ENCODE data around the gene COL18A1.

The COL18A1 gene

GRCh38 chr21:45456584-45457160 is 51.7 kb downstream of the COL18A1 start:
- ChIA-PET CTCF (interaction anchor here (1.5 kb wide), 1 partner anchor 21 kb away, joined by 4 read pairs; no protein-coding TSS in a partner anchor), POLR2A (no interaction called here)
- Histone ChIP-seq H3K27me3 (replicated peaks in 2 of 5; ENCODE audit: control insufficient read depth in 4 of 5, insufficient read depth in 5 of 5, low read length in 4 of 5) (peaks cover 0 to 5% (median 0%) of the 10 kb centered on the region in 5 experiments), H3K9me3 (ENCODE audit: control extremely low read depth in 1 of 5, control insufficient read depth in 4 of 5, insufficient read depth in 2 of 5, low read depth in 1 of 5, low read length in 4 of 5) (peaks cover 0 to 7% (median 5%) of the 10 kb centered on the region in 5 experiments), H3K4me1 (ENCODE audit: control extremely low read depth in 1 of 4, control insufficient read depth in 4 of 4, insufficient read depth in 4 of 4, low read length in 3 of 4) (peaks cover 0 to 8% (median 3%) of the 10 kb centered on the region in 4 experiments), H3K36me3 (ENCODE audit: control insufficient read depth in 4 of 4, insufficient read depth in 4 of 4, low read length in 3 of 4) (no peaks in the 10 kb centered on the region), H3K27ac (ENCODE audit: insufficient read depth in 1 of 2, low read depth in 1 of 2, low read length in 2 of 2, poor library complexity in 1 of 2, severe bottlenecking in 2 of 2) (no peak overlapping the region), H3K4me3 (ENCODE audit: control insufficient read depth in 1 of 7, extremely low read depth in 1 of 7, insufficient read depth in 4 of 7, low read depth in 2 of 7, low read length in 6 of 7) (no peak overlapping the region)
- no peak for DNase-seq
- WGBS (ENCODE audit: insufficient coverage): 93% methylated on average over 36 of the region's 38 CpGs

- WGBS (ENCODE audit: insufficient coverage): 95% methylated on average over 21 of the region's 25 CpGs
These were observed 52.3 kb downstream of the COL18A1 start for GRCh38 chr21:45457161-45457831.

GRCh38 chr21:45457832-45458172 is 52.8 kb downstream of the COL18A1 start:
- ChIA-PET CTCF (interaction anchor here (0.6 to 1.5 kb wide), 3 partner anchors 19 to 321 kb away, joined by 3 to 4 read pairs (median 3); no protein-coding TSS in a partner anchor), POLR2A (no interaction called here)
- Histone ChIP-seq H3K27ac (ENCODE audit: insufficient read depth in 1 of 2, low read depth in 1 of 2, low read length in 2 of 2, poor library complexity in 1 of 2, severe bottlenecking in 2 of 2) (no peak overlapping the region), H3K9me3 (ENCODE audit: control extremely low read depth in 1 of 5, control insufficient read depth in 4 of 5, insufficient read depth in 2 of 5, low read depth in 1 of 5, low read length in 4 of 5) (peaks cover under 1 to 18% (median 8%) of the 10 kb centered on the region in 5 experiments), H3K36me3 (ENCODE audit: control insufficient read depth in 4 of 4, insufficient read depth in 4 of 4, low read length in 3 of 4) (no peaks in the 10 kb centered on the region), H3K4me3 (ENCODE audit: control insufficient read depth in 1 of 7, extremely low read depth in 1 of 7, insufficient read depth in 4 of 7, low read depth in 2 of 7, low read length in 6 of 7) (no peak overlapping the region), H3K4me1 (ENCODE audit: control extremely low read depth in 1 of 4, control insufficient read depth in 4 of 4, insufficient read depth in 4 of 4, low read length in 3 of 4) (peaks cover 0 to 8% (median 3%) of the 10 kb centered on the region in 4 experiments), H3K27me3 (replicated peaks in 2 of 5; ENCODE audit: control insufficient read depth in 4 of 5, insufficient read depth in 5 of 5, low read length in 4 of 5) (peaks cover 0 to 5% (median 0%) of the 10 kb centered on the region in 5 experiments)
- 85% methylated on average over 6 of the region's 9 CpGs for WGBS (ENCODE audit: insufficient coverage)
- no peak for DNase-seq

More at GRCh38 chr21:45457161-45457831, 52.3 kb downstream of the COL18A1 start:
- peaks cover 0 to 5% (median 0%) of the 10 kb centered on the region in 5 experiments for H3K27me3 ChIP-seq (replicated peaks in 2 of 5; ENCODE audit: control insufficient read depth in 4 of 5, insufficient read depth in 5 of 5, low read length in 4 of 5)
- H3K36me3 ChIP-seq (ENCODE audit: control insufficient read depth in 4 of 4, insufficient read depth in 4 of 4, low read length in 3 of 4): no peaks in the 10 kb centered on the region
- no peak for DNase-seq
- H3K27ac ChIP-seq (ENCODE audit: insufficient read depth in 1 of 2, low read depth in 1 of 2, low read length in 2 of 2, poor library complexity in 1 of 2, severe bottlenecking in 2 of 2): no peak overlapping the region
- H3K4me3 ChIP-seq (ENCODE audit: control insufficient read depth in 1 of 7, extremely low read depth in 1 of 7, insufficient read depth in 4 of 7, low read depth in 2 of 7, low read length in 6 of 7): no peak overlapping the region
- peaks cover 0 to 8% (median 3%) of the 10 kb centered on the region in 4 experiments for H3K4me1 ChIP-seq (ENCODE audit: control extremely low read depth in 1 of 4, control insufficient read depth in 4 of 4, insufficient read depth in 4 of 4, low read length in 3 of 4)
- POLR2A ChIA-PET: no interaction called here
- H3K9me3 ChIP-seq (ENCODE audit: control extremely low read depth in 1 of 5, control insufficient read depth in 4 of 5, insufficient read depth in 2 of 5, low read depth in 1 of 5, low read length in 4 of 5): peaks cover 0 to 13% (median 6%) of the 10 kb centered on the region in 5 experiments
- CTCF ChIA-PET: interaction anchor here (0.6 to 1.5 kb wide), 3 partner anchors 20 to 320 kb away, joined by 3 to 4 read pairs (median 3); no protein-coding TSS in a partner anchor

- peaks cover 2 to 24% (median 10%) of the 10 kb centered on the region in 5 experiments for H3K9me3 ChIP-seq (ENCODE audit: control extremely low read depth in 1 of 5, control insufficient read depth in 4 of 5, insufficient read depth in 2 of 5, low read depth in 1 of 5, low read length in 4 of 5)
- peaks cover 0 to 8% (median 3%) of the 10 kb centered on the region in 4 experiments for H3K4me1 ChIP-seq (ENCODE audit: control extremely low read depth in 1 of 4, control insufficient read depth in 4 of 4, insufficient read depth in 4 of 4, low read length in 3 of 4)
- peaks cover 0 to 9% (median 0%) of the 10 kb centered on the region in 5 experiments for H3K27me3 ChIP-seq (replicated peaks in 2 of 5; ENCODE audit: control insufficient read depth in 4 of 5, insufficient read depth in 5 of 5, low read length in 4 of 5)
- DNase-seq: no peak
- 92% methylated on average over 23 of the region's 30 CpGs for WGBS (ENCODE audit: insufficient coverage)
- H3K27ac ChIP-seq (ENCODE audit: insufficient read depth in 1 of 2, low read depth in 1 of 2, low read length in 2 of 2, poor library complexity in 1 of 2, severe bottlenecking in 2 of 2): no peak overlapping the region
- POLR2A ChIA-PET: no interaction called here
- no peak overlapping the region for H3K4me3 ChIP-seq (ENCODE audit: control insufficient read depth in 1 of 7, extremely low read depth in 1 of 7, insufficient read depth in 4 of 7, low read depth in 2 of 7, low read length in 6 of 7)
- H3K36me3 ChIP-seq (ENCODE audit: control insufficient read depth in 4 of 4, insufficient read depth in 4 of 4, low read length in 3 of 4): no peaks in the 10 kb centered on the region
- CTCF ChIA-PET: interaction anchor here (0.6 to 1.5 kb wide), 3 partner anchors 19 to 322 kb away, joined by 3 to 4 read pairs (median 3); no protein-coding TSS in a partner anchor
These were observed 53.6 kb downstream of the COL18A1 start for GRCh38 chr21:45458281-45459170.

GRCh38 chr21:45459171-45460010 is 54.4 kb downstream of the COL18A1 start:
- 90% methylated on average over 20 of the region's 23 CpGs for WGBS (ENCODE audit: insufficient coverage)
- CTCF ChIA-PET: no interaction called here
- no peaks in the 10 kb centered on the region for H3K36me3 ChIP-seq (ENCODE audit: control insufficient read depth in 4 of 4, insufficient read depth in 4 of 4, low read length in 3 of 4)
- DNase-seq: no peak
- POLR2A ChIA-PET: interaction anchor here (0.5 kb wide), 1 partner anchor 105 kb away, joined by 4 read pairs; no protein-coding TSS in a partner anchor
- no peak overlapping the region for H3K27ac ChIP-seq (ENCODE audit: insufficient read depth in 1 of 2, low read depth in 1 of 2, low read length in 2 of 2, poor library complexity in 1 of 2, severe bottlenecking in 2 of 2)
- H3K9me3 ChIP-seq (ENCODE audit: control extremely low read depth in 1 of 5, control insufficient read depth in 4 of 5, insufficient read depth in 2 of 5, low read depth in 1 of 5, low read length in 4 of 5): peaks cover 2 to 24% (median 10%) of the 10 kb centered on the region in 5 experiments
- peaks cover 0 to 11% (median 3%) of the 10 kb centered on the region in 5 experiments for H3K27me3 ChIP-seq (replicated peaks in 2 of 5; ENCODE audit: control insufficient read depth in 4 of 5, insufficient read depth in 5 of 5, low read length in 4 of 5)
- H3K4me3 ChIP-seq (ENCODE audit: control insufficient read depth in 1 of 7, extremely low read depth in 1 of 7, insufficient read depth in 4 of 7, low read depth in 2 of 7, low read length in 6 of 7): no peak overlapping the region
- peaks cover 0 to 8% (median 3%) of the 10 kb centered on the region in 4 experiments for H3K4me1 ChIP-seq (ENCODE audit: control extremely low read depth in 1 of 4, control insufficient read depth in 4 of 4, insufficient read depth in 4 of 4, low read length in 3 of 4)

GRCh38 chr21:45460011-45460565 is 55.1 kb downstream of the COL18A1 start:
- Histone ChIP-seq H3K9me3 (ENCODE audit: control extremely low read depth in 1 of 5, control insufficient read depth in 4 of 5, insufficient read depth in 2 of 5, low read depth in 1 of 5, low read length in 4 of 5) (peaks cover 2 to 24% (median 10%) of the 10 kb centered on the region in 5 experiments), H3K4me1 (ENCODE audit: control extremely low read depth in 1 of 4, control insufficient read depth in 4 of 4, insufficient read depth in 4 of 4, low read length in 3 of 4) (peaks cover 0 to 8% (median 3%) of the 10 kb centered on the region in 4 experiments), H3K4me3 (ENCODE audit: control insufficient read depth in 1 of 7, extremely low read depth in 1 of 7, insufficient read depth in 4 of 7, low read depth in 2 of 7, low read length in 6 of 7) (no peak overlapping the region), H3K27ac (ENCODE audit: insufficient read depth in 1 of 2, low read depth in 1 of 2, low read length in 2 of 2, poor library complexity in 1 of 2, severe bottlenecking in 2 of 2) (no peak overlapping the region), H3K27me3 (replicated peaks in 2 of 5; ENCODE audit: control insufficient read depth in 4 of 5, insufficient read depth in 5 of 5, low read length in 4 of 5) (peaks cover 0 to 9% (median 4%) of the 10 kb centered on the region in 5 experiments), H3K36me3 (ENCODE audit: control insufficient read depth in 4 of 4, insufficient read depth in 4 of 4, low read length in 3 of 4) (no peaks in the 10 kb centered on the region)
- ChIA-PET CTCF (no interaction called here), POLR2A (no interaction called here)
- no peak for DNase-seq
- WGBS (ENCODE audit: insufficient coverage): 96% methylated on average over 22 of the region's 23 CpGs

All from common myeloid progenitor, CD34-positive (primary cell).